ENCODE results near the gene ACLY. TPM values are rescaled to one million over a fixed set of nuclear protein-coding genes. Genes with fewer than 3 reads are reported as not detected.

The ACLY gene
- total and polyA plus RNA-seq, 2 of the 13 experiments (the other 11 are each of a cell fraction or from before 2014, with no cell fraction given), result 111 to 218 TPM

- Histone ChIP-seq H3K4me1 (ENCODE audit: insufficient read depth, low read length) (peaks cover 66% of the 10 kb centered on the region), H3K4me3 (replicated peaks in 1 of 3; ENCODE audit: insufficient read depth in 1 of 3, low read depth in 2 of 3, low read length in 3 of 3) (no peak overlapping the region), H3K27ac (ENCODE audit: extremely low read length, insufficient read depth, low read length) (peak overlapping the region; percentile 24), H3K27me3 (ENCODE audit: control insufficient read depth in 1 of 2, insufficient read depth in 2 of 2, low read length in 2 of 2) (no peaks in the 10 kb centered on the region), H2AFZ (ENCODE audit: low read length) (no peak overlapping the region), H4K20me1 (ENCODE audit: insufficient read depth, low read length) (no peaks in the 10 kb centered on the region), H3K9ac (ENCODE audit: insufficient read depth, low read depth, low read length) (no peak overlapping the region), H3K4me2 (ENCODE audit: low read depth, low read length) (no peak overlapping the region), H3K36me3 (replicated peaks in 1 of 2; ENCODE audit: control insufficient read depth in 1 of 2, insufficient read depth in 2 of 2, low read length in 2 of 2) (peaks cover 27 to 53% of the 10 kb centered on the region in 2 experiments), H3K9me3 (ENCODE audit: low read length) (no peaks in the 10 kb centered on the region), H3K79me2 (ENCODE audit: insufficient read depth, low read length) (no peaks in the 10 kb centered on the region)
- no peak for ATAC-seq
- ChIA-PET CTCF (ENCODE audit: low intra/inter-chr PET ratio, low total read pairs) (no interaction called here), POLR2A (interaction anchor here (0.8 to 1.2 kb wide), 3 partner anchors 10 to 182 kb away, joined by 3 read pairs; partner anchors contain the start of gene EIF1)
- intact Hi-C loops (cut with micrococcal nuclease; ENCODE audit: unreplicated experiment) (no loop called here), in situ Hi-C loops (cut with HindIII; ENCODE audit: extremely low pct_ligation_motif_present, low pct_unique_long_range_greater_than_20kb) (no loop called here)
- no peak for FAIRE-seq
- 90% methylated on average over 7 of the region's 7 CpGs for WGBS (ENCODE audit: low lambda C conversion rate)
- TF ChIP-seq ETS1 (CRISPR knock-in tag; IDR thresholded peaks at IDR 0.05) (no peak), POLR2AphosphoS5 (IDR thresholded peaks at IDR 0.05; ENCODE audit: low read depth, low read length) (no peak), CBX1 (IDR thresholded peaks at IDR 0.05; ENCODE audit: low read depth) (no peak), CREB1 (IDR thresholded peaks at IDR 0.05) (peak; percentile 42; the same call in 1 of the 2 replicates), CREB1 (CRISPR knock-in tag; IDR thresholded peaks at IDR 0.05) (no peak), NFYB (CRISPR knock-in tag; IDR thresholded peaks at IDR 0.05) (0 out of 2 replicates have a peak, but pooled peaks have one; percentile 27), ZBTB38 (CRISPR knock-in tag; IDR thresholded peaks at IDR 0.05) (peak; percentile 61; the same call in 1 of the 2 replicates)
- no peak for DNase-seq (ENCODE audit: low spot score)
- BruUV-seq (replicated peaks), result no TSS peak
These were observed 48.1 kb downstream of the ACLY start for GRCh38 chr17:41870627-41871026.

GRCh38 chr17:41870097-41870496 lies 48.7 kb downstream of the ACLY start:
- no peak for TF ChIP-seq NKX3-1 (CRISPR knock-in tag; IDR thresholded peaks at IDR 0.05)
- TF ChIP-seq FOXC1 (CRISPR knock-in tag; IDR thresholded peaks at IDR 0.05; ENCODE audit: borderline replicate concordance), result 0 out of 2 replicates have a peak, but pooled peaks have one; percentile 9
- TF ChIP-seq MNT (IDR thresholded peaks at IDR 0.05), result no peak
- TF ChIP-seq, protein P1, sequence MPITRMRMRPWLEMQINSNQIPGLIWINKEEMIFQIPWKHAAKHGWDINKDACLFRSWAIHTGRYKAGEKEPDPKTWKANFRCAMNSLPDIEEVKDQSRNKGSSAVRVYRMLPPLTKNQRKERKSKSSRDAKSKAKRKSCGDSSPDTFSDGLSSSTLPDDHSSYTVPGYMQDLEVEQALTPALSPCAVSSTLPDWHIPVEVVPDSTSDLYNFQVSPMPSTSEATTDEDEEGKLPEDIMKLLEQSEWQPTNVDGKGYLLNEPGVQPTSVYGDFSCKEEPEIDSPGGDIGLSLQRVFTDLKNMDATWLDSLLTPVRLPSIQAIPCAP (CRISPR knock-in tag; IDR thresholded peaks at IDR 0.05; ENCODE audit: low read depth), result no peak
- ATAC-seq (no peak), DNase-seq (ENCODE audit: low spot score) (no peak), FAIRE-seq (no peak)
- CTCF ChIA-PET (ENCODE audit: low intra/inter-chr PET ratio, low total read pairs), result no interaction called here
- Histone ChIP-seq H3K4me3 (replicated peaks in 1 of 3; ENCODE audit: insufficient read depth in 1 of 3, low read depth in 2 of 3, low read length in 3 of 3) (no peak overlapping the region), H3K27ac (ENCODE audit: extremely low read length, insufficient read depth, low read length) (peak overlapping the region; percentile 24), H3K9ac (ENCODE audit: insufficient read depth, low read depth, low read length) (no peak overlapping the region), H3K4me1 (ENCODE audit: insufficient read depth, low read length) (peaks cover 65% of the 10 kb centered on the region), H3K9me3 (ENCODE audit: low read length) (no peaks in the 10 kb centered on the region), H4K20me1 (ENCODE audit: insufficient read depth, low read length) (no peaks in the 10 kb centered on the region), H3K27me3 (ENCODE audit: control insufficient read depth in 1 of 2, insufficient read depth in 2 of 2, low read length in 2 of 2) (no peaks in the 10 kb centered on the region), H3K36me3 (replicated peaks in 1 of 2; ENCODE audit: control insufficient read depth in 1 of 2, insufficient read depth in 2 of 2, low read length in 2 of 2) (peaks cover 27 to 52% of the 10 kb centered on the region in 2 experiments), H2AFZ (ENCODE audit: low read length) (no peak overlapping the region), H3K4me2 (ENCODE audit: low read depth, low read length) (no peak overlapping the region), H3K79me2 (ENCODE audit: insufficient read depth, low read length) (no peaks in the 10 kb centered on the region)
- intact Hi-C loops (cut with micrococcal nuclease; ENCODE audit: unreplicated experiment), result no loop called here
- POLR2A ChIA-PET, result interaction anchor here (0.6 to 1.2 kb wide), 4 partner anchors 9 to 182 kb away, joined by 3 to 4 read pairs (median 3); partner anchors contain the start of gene EIF1
- no TSS peak for BruUV-seq (replicated peaks)
- 76% methylated on average over 2 of the region's 2 CpGs for WGBS (ENCODE audit: low lambda C conversion rate)
- in situ Hi-C loops (cut with HindIII; ENCODE audit: extremely low pct_ligation_motif_present, low pct_unique_long_range_greater_than_20kb), result no loop called here

Measured in HepG2 (cell line).